A549 (cell line): ENCODE measurements around the gene SMYD1.

ENCODE experiments used
- BHLHE40 ChIP-seq: IDR thresholded peaks from 2 replicates; pipeline ENCODE4 v1.6.1; 2012; ENCODE audit warnings: low read depth, low read length, inconsistent platforms
- CTCF ChIP-seq: fragments of >200 bp; sonication (Bioruptor Twin); formaldehyde crosslinking; IDR thresholded peaks from 3 replicates; pipeline ENCODE4 v1.5.1; 2016
- EP300 ChIP-seq, 2 experiments: fragments of >200 bp; sonication (Bioruptor Twin); formaldehyde crosslinking; IDR thresholded peaks; 2 replicates in 1 of 2; 3 replicates in 1 of 2; pipeline ENCODE4 v1.6.1; 2016 to 2017
- HDAC2 ChIP-seq: fragments of 200-600 bp; sonication (generic); IDR thresholded peaks from 2 replicates; pipeline ENCODE4 v1.6.1; 2016
- MAFK ChIP-seq: fragments of 450-650 bp; IDR thresholded peaks from 2 replicates; pipeline ENCODE4 v1.6.1; 2014; ENCODE audit not compliant: partially characterized antibody
- NPAS2 ChIP-seq: fragments of 250-450 bp; sonication (Bioruptor Pico); IDR thresholded peaks from 2 replicates; pipeline ENCODE4 v1.8.0; 2022; ENCODE audit warnings: mild to moderate bottlenecking, moderate library complexity, borderline replicate concordance
- RAD21 ChIP-seq, 2 experiments: fragments of >200 bp in 1 of 2; sonication (Bioruptor Twin) in 1 of 2; formaldehyde crosslinking in 1 of 2; IDR thresholded peaks in 1 of 2; conservative IDR thresholded peaks in 1 of 2; 2 replicates in 1 of 2; 3 replicates in 1 of 2; pipeline ENCODE4 v1.6.1; 2012 to 2018; ENCODE audit warnings: inconsistent platforms in 1 of 2
- ZSCAN20 ChIP-seq: fragments of 250-450 bp; sonication (Bioruptor Pico); IDR thresholded peaks from 2 replicates; pipeline ENCODE4 v1.8.0; 2022; ENCODE audit warnings: mild to moderate bottlenecking, moderate library complexity

- TF ChIP-seq CTCF (no peak), MAFK (no peak), EP300 (IDR thresholded peaks at IDR 0.05) (no peak), NPAS2 (no peak), RAD21 (conservative IDR thresholded peaks at IDR 0.05 in 1 of 2, IDR thresholded peaks at IDR 0.05 in 1 of 2) (no peak), BHLHE40 (no peak), ZSCAN20 (CRISPR knock-in tag) (no peak), HDAC2 (no peak)
These were observed 436 bp upstream of the SMYD1 start for GRCh38 chr2:88067189-88067588.
